PFSK-1 (cell line): ENCODE measurements around the gene DLD.

Experiments used
- FOXP2 ChIP-seq: optimal IDR thresholded peaks from 2 replicates; pipeline ENCODE3; 2011; ENCODE audit warnings: borderline replicate concordance, control low read depth, inconsistent platforms; ENCODE audit not compliant: insufficient read depth; ENCODE audit errors: extremely low read length, extremely low read depth
- POLR2AphosphoS5 ChIP-seq: IDR thresholded peaks from 2 replicates; pipeline ENCODE4 v1.6.1; 2012; ENCODE audit warnings: low read depth, mild to moderate bottlenecking, control low read depth, low read length, moderate library complexity
- SIN3A ChIP-seq: IDR thresholded peaks from 2 replicates; pipeline ENCODE4 v1.6.1; 2012; ENCODE audit warnings: mild to moderate bottlenecking, low read length, moderate library complexity, borderline replicate concordance; ENCODE audit not compliant: insufficient read depth
- TAF1 ChIP-seq: IDR thresholded peaks from 2 replicates; pipeline ENCODE4 v1.6.1; 2012; ENCODE audit warnings: low read length, control low read depth, borderline replicate concordance; ENCODE audit not compliant: insufficient read depth
- TF ChIP-seq, protein P1 (sequence below), 2 experiments: IDR thresholded peaks; 2 replicates each; pipeline versions ENCODE4 v1.6.1 to v1.8.0; 2011 to 2012; ENCODE audit warnings: low read depth in 2 of 2, low read length in 2 of 2, control low read depth in 1 of 2, inconsistent platforms in 1 of 2, mild to moderate bottlenecking in 1 of 2, moderate library complexity in 1 of 2; ENCODE audit not compliant: insufficient read depth in 1 of 2

Gene DLD

GRCh38 chr7:107946881-107947280 is 55.9 kb downstream of the DLD start:
- TF ChIP-seq POLR2AphosphoS5 (no peak), TAF1 (no peak), SIN3A (no peak), FOXP2 (no peak)
- TF ChIP-seq, protein P1, sequence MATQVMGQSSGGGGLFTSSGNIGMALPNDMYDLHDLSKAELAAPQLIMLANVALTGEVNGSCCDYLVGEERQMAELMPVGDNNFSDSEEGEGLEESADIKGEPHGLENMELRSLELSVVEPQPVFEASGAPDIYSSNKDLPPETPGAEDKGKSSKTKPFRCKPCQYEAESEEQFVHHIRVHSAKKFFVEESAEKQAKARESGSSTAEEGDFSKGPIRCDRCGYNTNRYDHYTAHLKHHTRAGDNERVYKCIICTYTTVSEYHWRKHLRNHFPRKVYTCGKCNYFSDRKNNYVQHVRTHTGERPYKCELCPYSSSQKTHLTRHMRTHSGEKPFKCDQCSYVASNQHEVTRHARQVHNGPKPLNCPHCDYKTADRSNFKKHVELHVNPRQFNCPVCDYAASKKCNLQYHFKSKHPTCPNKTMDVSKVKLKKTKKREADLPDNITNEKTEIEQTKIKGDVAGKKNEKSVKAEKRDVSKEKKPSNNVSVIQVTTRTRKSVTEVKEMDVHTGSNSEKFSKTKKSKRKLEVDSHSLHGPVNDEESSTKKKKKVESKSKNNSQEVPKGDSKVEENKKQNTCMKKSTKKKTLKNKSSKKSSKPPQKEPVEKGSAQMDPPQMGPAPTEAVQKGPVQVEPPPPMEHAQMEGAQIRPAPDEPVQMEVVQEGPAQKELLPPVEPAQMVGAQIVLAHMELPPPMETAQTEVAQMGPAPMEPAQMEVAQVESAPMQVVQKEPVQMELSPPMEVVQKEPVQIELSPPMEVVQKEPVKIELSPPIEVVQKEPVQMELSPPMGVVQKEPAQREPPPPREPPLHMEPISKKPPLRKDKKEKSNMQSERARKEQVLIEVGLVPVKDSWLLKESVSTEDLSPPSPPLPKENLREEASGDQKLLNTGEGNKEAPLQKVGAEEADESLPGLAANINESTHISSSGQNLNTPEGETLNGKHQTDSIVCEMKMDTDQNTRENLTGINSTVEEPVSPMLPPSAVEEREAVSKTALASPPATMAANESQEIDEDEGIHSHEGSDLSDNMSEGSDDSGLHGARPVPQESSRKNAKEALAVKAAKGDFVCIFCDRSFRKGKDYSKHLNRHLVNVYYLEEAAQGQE (IDR thresholded peaks at IDR 0.05; ENCODE audit: insufficient read depth in 1 of 2, low read depth in 2 of 2, low read length in 2 of 2) = no peak

- TF ChIP-seq POLR2AphosphoS5 = no peak
- TF ChIP-seq TAF1 = no peak
- TF ChIP-seq SIN3A = no peak
- TF ChIP-seq FOXP2 = no peak
- TF ChIP-seq, protein P1 (IDR thresholded peaks at IDR 0.05; ENCODE audit: insufficient read depth in 1 of 2, low read depth in 2 of 2, low read length in 2 of 2) = no peak
These were observed 57.9 kb downstream of the DLD start for GRCh38 chr7:107948645-107949442.

DNA sequence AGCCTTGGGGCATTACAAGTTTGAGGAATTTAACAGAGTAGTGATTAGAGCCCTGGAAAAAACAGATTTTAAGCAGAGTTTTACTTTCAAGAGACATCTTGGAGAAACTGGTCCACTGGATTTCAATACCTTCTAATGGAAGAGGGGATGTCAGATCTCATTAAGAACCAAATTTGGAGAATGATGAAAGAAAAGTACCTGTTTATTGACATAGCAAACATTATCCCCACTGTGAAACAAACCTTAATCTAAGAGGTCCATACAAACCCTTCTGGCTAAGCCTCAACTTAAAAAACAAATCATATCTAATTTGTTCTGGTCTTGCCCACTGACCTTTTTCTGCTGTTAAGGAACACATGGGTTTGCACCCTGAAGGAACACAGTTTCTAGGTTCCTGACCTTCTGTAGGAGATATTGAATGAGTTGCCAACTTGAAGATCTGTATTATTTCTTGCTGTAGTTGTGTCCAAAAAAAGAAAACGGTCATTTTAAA is 58.5 kb downstream of the DLD start:
- TF ChIP-seq FOXP2 (no peak), POLR2AphosphoS5 (no peak)

DNA sequence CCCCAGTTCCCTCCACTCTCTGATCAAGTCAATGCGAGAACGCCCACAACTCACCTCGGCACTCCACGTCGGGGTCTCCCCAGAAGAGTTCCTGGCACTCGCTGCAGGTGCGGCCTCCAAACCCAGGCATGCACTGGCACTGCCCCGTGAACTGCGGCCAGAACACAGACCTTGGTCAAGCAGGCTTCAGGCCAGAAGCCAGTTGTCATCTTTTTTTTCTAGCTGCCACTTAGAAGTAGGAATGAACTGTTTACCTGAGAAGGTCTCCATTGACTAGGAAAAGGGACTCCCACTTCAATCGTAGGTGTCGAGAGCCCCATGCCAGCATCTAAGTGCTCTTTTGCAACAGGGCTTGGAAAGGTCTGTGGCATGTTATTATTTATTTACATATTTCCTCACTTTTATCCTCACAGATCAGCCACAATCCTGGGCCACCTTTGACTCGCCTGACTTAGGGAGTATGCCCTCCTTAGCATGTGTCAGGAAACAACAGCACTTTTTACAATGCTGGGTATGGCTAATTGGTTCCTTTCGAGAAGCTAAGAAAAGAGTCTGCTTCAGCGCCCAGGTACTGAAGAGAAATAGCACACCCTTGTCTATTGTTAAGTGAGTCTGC is 60.3 kb downstream of the DLD start:
- TF ChIP-seq FOXP2 = no peak
- no peak for TF ChIP-seq SIN3A
- TF ChIP-seq POLR2AphosphoS5 = no peak
- TF ChIP-seq TAF1 = no peak
- TF ChIP-seq, protein P1 (IDR thresholded peaks at IDR 0.05; ENCODE audit: insufficient read depth in 1 of 2, low read depth in 2 of 2, low read length in 2 of 2) = no peak

GRCh38 chr7:107951896-107952295 is 60.9 kb downstream of the DLD start:
- TF ChIP-seq SIN3A (no peak), POLR2AphosphoS5 (no peak), TAF1 (no peak), FOXP2 (no peak)
- TF ChIP-seq, protein P1 (IDR thresholded peaks at IDR 0.05; ENCODE audit: insufficient read depth in 1 of 2, low read depth in 2 of 2, low read length in 2 of 2) = no peak
